Measurements from ENCODE around the gene VWC2L. TPM values are rescaled to one million over a fixed set of nuclear protein-coding genes. Genes with fewer than 3 reads are reported as not detected.

The VWC2L gene
- polyA plus RNA-seq, 1 donor from 2014 or later: 0.31 TPM

DNA sequence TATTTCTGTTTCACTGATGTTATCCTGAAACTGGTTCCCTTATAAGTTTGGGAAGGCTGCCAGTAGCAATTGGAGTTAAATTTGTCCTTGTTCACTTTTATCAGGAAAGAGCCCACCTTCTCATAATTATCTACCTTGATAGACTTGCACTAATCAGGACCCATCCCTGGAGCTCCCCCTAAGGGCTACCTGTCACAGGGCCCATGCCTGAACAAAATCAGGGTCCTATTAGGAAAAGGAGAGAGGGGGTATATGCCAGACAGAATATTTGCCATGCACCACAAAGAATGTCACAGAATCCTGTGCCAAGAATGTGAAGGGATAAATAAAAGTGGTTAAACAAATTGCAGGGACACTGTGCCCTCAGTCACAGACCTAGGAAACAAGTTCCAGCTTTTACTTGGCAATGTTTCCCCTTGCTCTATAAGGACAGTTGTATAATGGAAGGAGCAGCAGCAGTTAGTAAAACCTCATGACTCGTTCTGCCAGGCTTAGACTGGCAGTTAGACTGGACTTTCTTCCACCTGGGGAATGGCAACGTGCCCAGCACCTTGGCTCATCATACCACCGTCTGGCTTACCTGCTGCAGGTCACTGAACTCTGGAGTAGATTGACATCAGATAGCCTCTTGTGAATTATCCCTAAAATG, 32.3 kb upstream of the VWC2L start:
- Histone ChIP-seq H3K9me3 (ENCODE audit: low read length) (no peaks in the 10 kb centered on the region), H4K20me1 (ENCODE audit: insufficient read depth) (no peaks in the 10 kb centered on the region), H3K27me3 (ENCODE audit: insufficient read depth, low read depth, low read length) (no peaks in the 10 kb centered on the region), H3K4me2 (ENCODE audit: low read length) (no peak overlapping the region), H3K36me3 (ENCODE audit: insufficient read depth, low read length) (no peaks in the 10 kb centered on the region), H3F3A (ENCODE audit: insufficient read depth, low read length, poor library complexity, severe bottlenecking) (no peaks in the 10 kb centered on the region), H3K9ac (ENCODE audit: low read length) (no peak overlapping the region), H3K79me2 (replicated peaks; ENCODE audit: insufficient read depth, low read length) (no peaks in the 10 kb centered on the region), H3K9me2 (ENCODE audit: insufficient read depth, low read length) (no peaks in the 10 kb centered on the region), H3K27ac (ENCODE audit: low read length) (no peak overlapping the region), H2AFZ (ENCODE audit: low read depth, low read length) (no peak overlapping the region), H3K4me3 (ENCODE audit: low read length) (no peak overlapping the region)
- TF ChIP-seq REST (IDR thresholded peaks at IDR 0.05; ENCODE audit: borderline replicate concordance) (no peak), TAF1 (IDR thresholded peaks at IDR 0.05; ENCODE audit: low read depth) (no peak)

DNA sequence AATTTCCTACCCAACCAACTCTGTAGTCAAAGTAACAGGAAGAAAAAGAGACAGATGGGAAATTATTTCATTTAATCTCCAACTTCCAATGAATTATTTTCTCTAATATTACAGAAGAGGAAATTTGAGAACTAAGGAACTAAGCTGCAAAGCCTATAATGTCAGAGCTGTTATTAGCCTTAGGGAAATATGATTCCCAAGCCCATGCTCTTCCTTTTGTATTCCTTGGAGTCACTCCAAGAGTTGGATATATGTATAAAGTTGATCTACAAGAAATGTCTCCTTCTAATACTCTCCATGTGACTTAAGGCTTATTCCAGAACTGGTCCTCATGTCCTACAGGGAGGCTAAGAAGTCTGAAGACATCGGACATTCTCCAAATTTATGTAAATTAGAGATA, 31.6 kb upstream of the VWC2L start:
- Histone ChIP-seq H2AFZ (ENCODE audit: low read depth, low read length) (no peak overlapping the region), H3K27ac (ENCODE audit: low read length) (no peak overlapping the region), H3K79me2 (replicated peaks; ENCODE audit: insufficient read depth, low read length) (no peaks in the 10 kb centered on the region), H3K9me2 (ENCODE audit: insufficient read depth, low read length) (no peaks in the 10 kb centered on the region), H4K20me1 (ENCODE audit: insufficient read depth) (no peaks in the 10 kb centered on the region), H3K9me3 (ENCODE audit: low read length) (no peaks in the 10 kb centered on the region), H3K4me3 (ENCODE audit: low read length) (no peak overlapping the region), H3K9ac (ENCODE audit: low read length) (no peak overlapping the region), H3K27me3 (ENCODE audit: insufficient read depth, low read depth, low read length) (no peaks in the 10 kb centered on the region), H3F3A (ENCODE audit: insufficient read depth, low read length, poor library complexity, severe bottlenecking) (no peaks in the 10 kb centered on the region), H3K4me2 (ENCODE audit: low read length) (no peak overlapping the region), H3K36me3 (ENCODE audit: insufficient read depth, low read length) (no peaks in the 10 kb centered on the region)
- TF ChIP-seq SMC3 (conservative IDR thresholded peaks at IDR 0.05; ENCODE audit: poor library complexity): no peak
- no peak for TF ChIP-seq POLR2AphosphoS5 (IDR thresholded peaks at IDR 0.05)
- TF ChIP-seq RAD21 (conservative IDR thresholded peaks at IDR 0.05): no peak

DNA sequence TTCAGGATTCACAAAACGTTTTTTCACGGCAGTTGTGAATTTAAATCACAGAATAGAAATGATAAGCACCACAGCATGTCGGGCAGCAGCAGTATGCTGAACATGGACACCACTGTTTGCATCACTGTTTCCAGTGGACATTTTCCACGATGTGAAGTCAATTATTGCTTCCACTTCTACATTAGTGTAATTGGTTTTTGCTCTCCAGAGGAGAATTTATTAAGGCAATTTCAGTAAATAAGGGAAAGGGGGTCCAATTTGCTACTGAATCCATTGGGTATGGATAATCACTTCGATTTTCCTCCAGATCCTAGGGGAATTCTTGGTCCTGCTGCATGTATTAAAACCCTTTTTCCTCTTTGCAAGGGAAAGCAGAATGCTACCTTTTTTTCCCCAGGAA, 30.2 kb upstream of the VWC2L start:
- no peak overlapping the region for H3K9ac ChIP-seq (ENCODE audit: low read length)
- no peaks in the 10 kb centered on the region for H3K36me3 ChIP-seq (ENCODE audit: insufficient read depth, low read length)
- no peaks in the 10 kb centered on the region for H3K9me2 ChIP-seq (ENCODE audit: insufficient read depth, low read length)
- H3F3A ChIP-seq (ENCODE audit: insufficient read depth, low read length, poor library complexity, severe bottlenecking): no peaks in the 10 kb centered on the region
- H4K20me1 ChIP-seq (ENCODE audit: insufficient read depth): no peaks in the 10 kb centered on the region
- no peak overlapping the region for H2AFZ ChIP-seq (ENCODE audit: low read depth, low read length)
- H3K27ac ChIP-seq (ENCODE audit: low read length): no peak overlapping the region
- no peak for TF ChIP-seq RAD21 (conservative IDR thresholded peaks at IDR 0.05)
- TF ChIP-seq REST (IDR thresholded peaks at IDR 0.05; ENCODE audit: borderline replicate concordance): no peak
- TF ChIP-seq TAF1 (IDR thresholded peaks at IDR 0.05; ENCODE audit: low read depth): no peak
- no peak for TF ChIP-seq EZH2 (IDR thresholded peaks at IDR 0.05; ENCODE audit: borderline replicate concordance, insufficient read depth, low read length, poor library complexity, severe bottlenecking)
- no peak for TF ChIP-seq CTCF (IDR thresholded peaks at IDR 0.05; ENCODE audit: poor library complexity, severe bottlenecking)
- no peak for TF ChIP-seq SMC3 (conservative IDR thresholded peaks at IDR 0.05; ENCODE audit: poor library complexity)
- no peak for TF ChIP-seq POLR2AphosphoS5 (IDR thresholded peaks at IDR 0.05)
- H3K9me3 ChIP-seq (ENCODE audit: low read length): no peaks in the 10 kb centered on the region
- no peaks in the 10 kb centered on the region for H3K27me3 ChIP-seq (ENCODE audit: insufficient read depth, low read depth, low read length)
- no peak overlapping the region for H3K4me2 ChIP-seq (ENCODE audit: low read length)
- H3K4me3 ChIP-seq (ENCODE audit: low read length): no peak overlapping the region
- H3K79me2 ChIP-seq (replicated peaks; ENCODE audit: insufficient read depth, low read length): no peaks in the 10 kb centered on the region
